GM23338 (cell line): ENCODE data around the gene FKBP7.

Experiments
- CREB1 ChIP-seq: fragments of 250-450 bp; sonication (Bioruptor Pico); IDR thresholded peaks from 2 replicates; pipeline ENCODE4 v1.5.0; 2020; ENCODE audit warnings: low read depth, mild to moderate bottlenecking, moderate library complexity
- CTCF ChIP-seq, 2 experiments: fragments of 200-600 bp in 1 of 2; sonication (generic) in 1 of 2; conservative IDR thresholded peaks; 2 replicates each; pipeline versions ENCODE4 v1.5.1 to v1.6.1; 2016 to 2017; ENCODE audit warnings: antibody characterized with exemption in 2 of 2, low read depth in 2 of 2, mild to moderate bottlenecking in 2 of 2, moderate library complexity in 1 of 2
- ETS1 ChIP-seq: IDR thresholded peaks from 2 replicates; pipeline ENCODE4 v1.6.1; 2016; ENCODE audit warnings: antibody characterized with exemption
- EZH2 ChIP-seq: fragments of 200-600 bp; sonication (generic); IDR thresholded peaks from one replicate; pipeline ENCODE4 v1.8.0; 2017; ENCODE audit warnings: antibody characterized with exemption, mild to moderate bottlenecking, low read depth; ENCODE audit not compliant: unreplicated experiment
- EZH2phosphoT487 ChIP-seq: fragments of 200-600 bp; sonication (generic); IDR thresholded peaks from one replicate; pipeline ENCODE4 v1.8.1; 2018; ENCODE audit warnings: antibody characterized with exemption; ENCODE audit not compliant: unreplicated experiment
- JUNB ChIP-seq: IDR thresholded peaks from one replicate; pipeline ENCODE4 v1.6.1; 2016; ENCODE audit warnings: antibody characterized with exemption; ENCODE audit not compliant: unreplicated experiment
- NANOG ChIP-seq: IDR thresholded peaks from 2 replicates; pipeline ENCODE4 v1.6.1; 2016; ENCODE audit warnings: antibody characterized with exemption, borderline replicate concordance
- POLR2AphosphoS5 ChIP-seq: IDR thresholded peaks from 2 replicates; pipeline ENCODE4 v1.6.1; 2016; ENCODE audit warnings: antibody characterized with exemption, low read depth
- REST ChIP-seq: IDR thresholded peaks from one replicate; pipeline ENCODE4 v1.6.1; 2018; ENCODE audit warnings: antibody characterized with exemption; ENCODE audit not compliant: unreplicated experiment
- ZNF331 ChIP-seq: fragments of 250-450 bp; sonication (Bioruptor Pico); IDR thresholded peaks from 2 replicates; pipeline ENCODE4 v1.5.0; 2020; ENCODE audit warnings: low read depth, mild to moderate bottlenecking, moderate library complexity

- TF ChIP-seq EZH2: no peak
- no peak for TF ChIP-seq CTCF (conservative IDR thresholded peaks at IDR 0.05; ENCODE audit: low read depth in 2 of 2)
- TF ChIP-seq REST: no peak
- TF ChIP-seq CREB1: no peak
- TF ChIP-seq EZH2phosphoT487: no peak
- TF ChIP-seq ZNF331 (CRISPR knock-in tag): no peak
- no peak for TF ChIP-seq POLR2AphosphoS5
- no peak for TF ChIP-seq NANOG
- no peak for TF ChIP-seq ETS1
- no peak for TF ChIP-seq JUNB
Observed at GRCh38 chr2:178427458-178427857, 50.9 kb downstream of the FKBP7 start.
